NCI-H187 (cell line): ENCODE results near the gene TTYH1.
A peak's percentile ranks its signal among the peaks of the same experiment; 100 is the strongest.

Experiments
- DNase-seq, 2 experiments: peaks; one replicate each; lab custom pipeline; 2025; lab: John Stamatoyannopoulos, UW

TTYH1 gene

DNA sequence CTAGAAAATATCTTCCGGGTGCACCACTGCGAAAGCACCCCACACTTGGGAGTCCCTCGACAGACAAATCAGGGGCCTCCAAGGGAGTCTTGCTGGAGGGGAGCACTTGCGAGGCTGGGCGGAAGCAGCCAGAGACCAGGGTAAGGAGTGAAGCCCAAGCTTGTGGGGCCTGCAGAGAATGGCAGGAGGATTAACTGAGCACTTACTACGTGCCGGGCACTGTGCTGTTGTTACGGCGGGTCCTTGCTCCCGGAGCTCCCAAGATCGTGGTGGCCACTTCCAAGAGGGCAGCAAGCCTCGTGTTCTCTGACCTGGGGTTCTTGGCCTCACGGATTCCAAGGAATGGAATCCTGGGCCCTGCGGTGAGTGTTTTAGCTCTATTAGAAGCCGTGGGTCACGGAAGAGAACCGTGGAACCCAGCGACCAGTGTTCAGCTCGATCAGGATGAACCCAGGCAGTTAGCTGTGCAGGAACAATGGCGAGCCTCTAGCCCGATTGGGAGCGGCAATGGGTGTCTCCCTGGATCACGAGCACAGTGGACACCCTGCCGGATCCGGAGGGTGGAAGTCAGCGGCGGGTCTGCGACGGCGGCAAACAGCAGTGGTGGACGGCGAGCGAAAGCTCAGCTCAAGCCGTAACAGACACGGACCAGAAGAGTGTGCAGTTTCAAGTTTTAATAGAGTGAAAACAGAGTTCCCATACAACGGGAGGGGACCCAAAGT, 9.6 kb downstream of the TTYH1 start:
- DNase-seq: no peak

DNA sequence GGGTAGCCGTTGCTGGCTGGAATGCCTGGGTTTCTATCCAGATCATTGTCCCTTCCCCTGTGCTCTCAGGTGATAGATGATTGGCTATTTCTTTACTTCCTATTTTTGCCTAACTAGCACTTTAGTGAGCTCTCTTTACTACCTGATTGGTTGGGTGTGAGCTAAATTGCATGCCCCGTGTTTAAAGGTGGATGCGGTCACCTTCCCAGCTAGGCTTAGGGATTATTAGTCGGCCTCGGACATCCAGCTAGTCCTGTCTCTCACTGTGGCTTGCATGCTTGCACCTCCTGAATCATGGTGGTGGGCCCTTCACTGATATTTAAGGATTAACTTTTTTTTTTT, 10.1 kb downstream of the TTYH1 start:
- no peak for DNase-seq

DNA sequence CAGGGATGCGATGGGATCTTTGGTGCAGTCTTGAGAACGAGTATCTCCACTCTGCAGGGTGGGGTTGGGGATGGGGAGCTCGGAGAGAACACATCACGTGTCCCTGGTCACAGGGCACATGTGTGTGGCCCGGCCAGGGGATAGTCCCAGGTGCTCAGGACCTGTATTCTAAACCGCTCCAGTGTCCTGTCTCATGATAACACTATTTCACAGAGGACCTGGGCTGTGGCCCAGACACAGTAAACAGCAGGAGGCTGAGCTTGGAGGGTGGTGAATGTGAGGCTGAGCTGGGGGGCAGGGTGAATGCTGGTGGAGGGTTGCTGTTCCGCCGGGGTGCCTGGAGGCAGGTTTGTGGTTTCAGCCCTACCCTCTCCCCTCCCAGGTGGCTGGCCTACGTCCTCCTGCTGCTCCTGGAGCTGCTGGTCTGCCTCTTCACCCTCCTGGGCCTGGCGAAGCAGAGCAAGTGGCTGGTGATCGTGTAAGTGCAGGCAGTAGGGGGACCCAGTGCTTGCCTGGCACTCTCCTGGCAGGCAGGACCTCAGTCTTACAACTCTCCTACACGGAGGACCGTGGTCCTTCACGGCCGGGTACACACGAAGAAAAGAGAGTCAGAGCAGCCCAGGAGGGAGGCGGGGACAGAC, 11.1 kb downstream of the TTYH1 start:
- DNase-seq: no peak

DNA sequence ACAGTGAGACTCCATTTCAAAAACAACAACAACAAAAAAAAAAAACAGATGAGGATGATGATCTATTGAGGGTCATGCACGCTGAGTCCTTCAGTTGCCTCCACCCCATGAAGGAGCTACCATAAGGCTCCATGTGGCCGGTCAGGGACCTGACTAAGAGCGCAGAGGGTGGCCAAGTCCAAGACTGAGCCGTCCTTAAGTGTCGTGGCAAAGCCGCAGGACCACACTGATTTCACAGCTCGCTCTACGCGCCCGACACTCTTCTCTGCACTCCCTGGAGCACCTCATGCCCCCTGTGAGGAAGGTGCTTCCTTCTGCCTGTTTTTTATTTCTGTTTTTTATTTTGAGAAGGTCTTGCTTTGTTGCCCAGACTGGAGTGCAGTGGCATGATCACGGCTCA, 12.3 kb downstream of the TTYH1 start:
- DNase-seq: no peak

DNA sequence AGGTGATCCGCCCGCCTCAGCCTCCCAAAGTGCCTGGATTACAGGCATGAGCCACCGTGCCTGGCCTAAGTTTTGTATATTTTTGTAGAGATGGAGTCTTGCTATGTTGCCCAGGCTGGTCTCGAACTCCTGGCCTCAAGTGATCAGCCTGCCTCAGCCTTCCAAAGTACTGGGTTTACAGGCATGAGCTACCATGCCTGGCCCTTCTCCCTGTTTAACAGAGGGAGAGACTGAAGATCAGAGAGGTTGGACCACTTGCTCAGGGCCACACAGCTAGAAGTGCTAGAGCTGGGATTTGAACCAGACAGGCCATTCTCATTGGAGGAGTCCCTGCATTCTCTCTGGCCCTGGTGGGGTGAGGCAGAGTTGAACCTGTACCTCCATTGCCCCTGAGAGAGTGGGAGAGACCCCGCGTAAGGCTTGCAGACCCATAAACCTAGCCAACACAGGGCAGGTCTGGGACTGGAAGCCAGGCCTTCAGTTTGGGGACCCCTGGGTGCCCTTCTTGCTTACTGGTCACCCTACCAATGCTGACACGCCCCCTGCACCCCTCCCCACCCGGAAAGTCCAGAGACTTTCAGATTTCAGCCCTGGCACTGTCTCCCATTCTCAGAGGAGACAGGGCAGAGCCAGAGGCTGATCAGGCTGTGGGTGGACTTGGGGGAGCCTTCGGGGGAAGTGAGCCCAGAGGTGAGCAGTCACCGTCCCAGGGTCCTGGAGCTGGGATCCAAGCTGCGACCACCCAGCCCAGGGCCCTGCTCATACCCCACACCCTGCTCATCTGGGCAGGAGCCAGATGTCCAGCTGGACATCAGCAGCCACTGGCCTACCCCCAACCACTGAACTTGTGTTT, 13.3 kb downstream of the TTYH1 start:
- no peak for DNase-seq

DNA sequence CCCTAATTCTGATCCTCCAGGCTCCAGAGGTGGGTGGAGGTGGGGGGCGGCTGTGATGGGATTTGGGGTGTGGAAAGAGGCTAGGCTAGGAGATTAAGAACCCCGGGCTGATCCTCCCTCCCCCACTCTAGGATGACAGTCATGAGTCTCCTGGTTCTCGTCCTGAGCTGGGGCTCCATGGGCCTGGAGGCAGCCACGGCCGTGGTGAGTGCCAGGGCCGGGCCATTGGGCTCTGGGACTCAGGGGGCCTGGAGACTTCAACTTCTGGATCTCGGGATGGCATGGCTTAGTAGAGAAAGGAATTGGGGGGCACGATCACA, 13.9 kb downstream of the TTYH1 start:
- DNase-seq: no peak

DNA sequence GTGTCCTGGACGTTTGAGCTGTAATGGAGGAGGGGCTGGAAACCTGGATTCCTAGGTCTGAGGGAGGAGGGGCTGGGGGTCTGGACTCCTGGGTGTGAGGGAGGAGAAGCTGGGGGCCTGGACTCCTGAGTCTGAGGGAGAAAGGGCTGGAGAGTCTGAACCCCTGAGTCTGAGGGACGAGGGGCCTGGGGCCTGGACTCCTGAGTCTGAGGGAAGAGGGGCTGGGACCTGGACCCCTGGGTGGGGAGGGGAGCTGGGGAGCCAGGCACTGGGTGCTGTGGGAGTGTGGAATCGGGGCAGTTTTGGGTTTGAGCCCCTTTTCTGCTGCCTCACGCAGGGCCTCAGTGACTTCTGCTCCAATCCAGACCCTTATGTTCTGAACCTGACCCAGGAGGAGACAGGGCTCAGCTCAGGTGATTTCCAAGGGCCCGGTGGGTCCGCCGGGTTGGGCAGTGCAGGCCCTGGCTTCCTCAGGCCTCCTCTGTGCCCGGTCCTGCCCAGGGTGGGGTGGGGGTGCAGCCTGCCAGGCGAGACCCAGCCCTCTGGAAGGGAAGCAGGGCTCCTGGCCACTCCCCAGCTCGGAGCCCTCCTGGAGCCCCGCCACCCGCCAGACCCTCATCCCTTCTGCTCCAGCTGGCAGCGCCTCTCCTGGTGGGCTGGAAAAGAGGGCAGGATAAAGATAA, 14.4 kb downstream of the TTYH1 start:
- no peak for DNase-seq

DNA sequence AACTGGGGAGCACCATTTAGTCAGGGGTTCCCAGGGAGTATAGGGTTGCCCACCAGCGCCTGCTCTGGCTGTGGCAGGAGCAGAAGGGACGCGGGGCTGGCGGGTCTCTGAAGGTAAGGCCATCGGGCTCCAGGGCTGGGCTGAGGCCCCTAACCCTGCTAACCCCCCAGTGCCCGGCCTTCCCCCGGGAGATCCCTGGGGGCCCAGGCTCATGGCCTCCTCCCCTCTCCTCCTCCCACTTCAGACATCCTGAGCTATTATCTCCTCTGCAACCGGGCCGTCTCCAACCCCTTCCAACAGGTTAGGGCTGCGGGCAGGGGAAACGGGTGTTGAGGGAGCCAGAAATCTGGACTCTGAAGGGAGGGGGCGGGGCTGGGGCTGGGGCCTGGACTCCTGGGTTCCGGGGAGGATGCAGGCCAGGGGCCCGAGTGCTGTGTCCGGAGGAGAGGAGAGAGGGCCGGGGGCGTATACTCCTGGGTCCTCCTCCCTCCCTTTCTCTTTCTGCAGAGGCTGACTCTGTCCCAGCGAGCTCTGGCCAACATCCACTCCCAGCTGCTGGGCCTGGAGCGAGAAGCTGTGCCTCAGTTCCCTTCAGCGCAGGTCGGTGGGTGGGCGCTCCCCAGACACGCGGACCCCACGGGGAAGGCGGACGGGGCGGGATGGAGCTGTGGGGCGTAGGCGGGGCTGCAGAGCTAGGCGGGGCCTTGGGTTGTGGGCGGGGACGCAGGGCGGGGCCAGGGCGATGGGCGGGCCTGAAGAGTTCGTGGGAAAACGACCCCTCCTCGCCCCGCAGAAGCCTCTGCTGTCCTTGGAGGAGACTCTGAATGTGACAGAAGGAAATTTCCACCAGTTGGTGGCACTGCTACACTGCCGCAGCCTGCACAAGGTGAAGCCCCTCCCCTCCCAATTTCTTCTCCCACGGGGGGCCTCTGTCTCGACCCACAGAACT, 15.3 kb downstream of the TTYH1 start:
- DNase-seq: peak in 1 of 2 experiments; percentile 2

DNA sequence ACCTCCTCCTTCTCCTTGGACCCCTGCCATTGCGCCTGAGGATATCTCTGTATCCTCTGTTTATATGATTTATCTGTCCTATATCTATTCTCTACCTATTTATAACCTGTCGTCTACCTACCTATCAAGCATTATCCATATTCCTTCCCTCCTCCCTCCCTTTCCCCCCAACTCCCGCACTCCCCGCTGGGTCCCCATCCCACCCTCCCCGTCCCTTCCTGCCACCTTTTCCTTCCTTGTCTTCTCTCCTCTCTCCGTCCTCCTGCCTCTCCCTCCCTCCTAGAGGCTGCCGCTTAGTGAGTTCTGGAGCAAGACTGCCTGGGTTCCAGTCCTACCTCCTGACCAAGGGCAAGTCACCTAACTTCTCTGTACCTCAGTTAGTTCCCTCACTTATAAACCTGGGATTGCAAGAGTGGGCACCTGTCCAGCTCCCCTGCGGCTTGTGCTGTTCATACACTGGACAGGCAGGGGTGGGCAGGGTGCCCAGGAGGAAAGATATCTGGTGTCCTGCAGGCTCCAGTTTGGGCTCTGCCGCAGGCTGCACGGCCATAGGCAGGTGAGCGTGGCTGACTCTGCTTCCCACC, 16.1 kb downstream of the TTYH1 start:
- DNase-seq: no peak

DNA sequence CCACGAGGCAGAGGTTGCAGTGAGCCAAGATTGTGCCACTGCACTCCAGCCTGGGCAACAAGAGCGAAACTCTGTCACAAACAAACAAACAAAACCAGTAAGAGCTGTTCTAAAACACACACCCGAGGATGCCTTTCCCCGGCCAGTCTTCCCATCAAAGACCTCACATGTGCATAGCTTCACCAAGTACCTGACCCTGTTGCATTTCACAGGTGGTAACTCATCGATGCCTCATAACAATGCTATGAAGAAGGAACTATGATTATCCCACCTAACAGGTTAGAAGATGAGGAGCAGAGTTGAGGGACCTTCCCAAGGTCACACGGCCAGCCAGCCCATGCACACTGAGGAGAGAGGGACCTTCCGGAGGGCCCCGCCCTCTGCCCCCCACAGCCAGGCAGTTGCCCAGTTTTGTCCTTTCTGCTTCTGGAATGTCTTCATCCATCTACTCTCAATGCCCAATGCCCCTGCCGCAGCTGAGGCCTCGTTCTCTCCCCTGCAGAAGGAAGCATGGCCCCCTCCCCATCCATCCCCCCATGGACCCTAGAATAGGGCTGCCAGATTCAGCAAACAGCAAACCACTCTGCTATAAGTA, 17.0 kb downstream of the TTYH1 start:
- DNase-seq: no peak

DNA sequence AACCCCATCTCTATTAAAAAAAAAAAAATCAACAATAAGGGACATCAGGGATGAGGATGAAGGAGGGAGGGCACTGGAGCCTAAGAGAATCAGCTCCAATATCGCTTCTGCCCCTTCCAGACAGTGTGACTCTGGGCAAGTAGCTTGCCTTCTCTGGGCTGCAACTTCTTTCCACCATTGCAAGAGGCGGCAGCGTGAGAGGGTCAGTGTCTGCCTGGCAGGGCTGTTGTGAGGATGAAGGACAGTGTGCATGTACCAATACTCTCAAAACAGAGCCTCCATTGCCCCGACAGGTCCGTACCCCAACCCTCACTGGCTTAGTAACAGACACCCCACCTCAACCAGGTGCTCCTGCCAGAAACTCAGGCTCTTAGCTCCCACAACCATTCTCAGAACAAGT, 18.4 kb downstream of the TTYH1 start:
- no peak for DNase-seq

DNA sequence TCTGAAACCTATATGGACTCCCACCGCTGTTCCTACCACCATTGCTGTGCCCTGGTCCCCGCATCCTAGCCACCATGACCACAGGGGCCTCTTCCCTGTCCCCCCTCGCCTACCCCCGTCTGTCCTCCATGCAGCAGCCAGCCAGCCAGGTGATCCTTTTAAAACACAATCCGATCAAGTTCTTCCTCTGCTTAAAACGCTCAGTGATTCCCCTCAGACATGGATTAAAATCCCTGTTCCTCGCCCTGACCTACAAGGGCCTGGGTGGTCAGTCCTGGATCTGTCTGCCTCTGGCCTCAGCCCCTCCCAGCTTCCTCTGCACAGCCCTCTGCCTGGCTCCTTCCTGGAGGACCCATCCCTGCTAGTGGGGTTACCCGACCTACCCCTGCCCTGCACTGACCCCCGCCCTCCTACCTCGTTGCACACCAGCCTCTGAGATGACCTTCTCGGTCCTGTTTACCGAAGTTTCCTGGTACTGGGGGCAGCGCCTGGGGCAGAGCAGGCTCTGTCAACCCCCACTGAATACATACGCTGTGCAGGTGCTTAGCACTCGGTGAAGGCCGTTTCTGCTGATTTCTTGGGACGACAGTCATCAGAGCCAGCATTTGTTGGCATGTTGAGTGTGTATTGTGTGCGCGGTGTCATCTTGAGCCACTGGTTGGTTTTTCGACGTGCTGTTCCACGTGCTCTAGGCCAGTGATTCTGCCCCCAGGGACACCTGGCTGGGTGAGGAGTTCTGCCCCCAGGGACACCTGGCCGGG, 19.0 kb downstream of the TTYH1 start:
- no peak for DNase-seq

DNA sequence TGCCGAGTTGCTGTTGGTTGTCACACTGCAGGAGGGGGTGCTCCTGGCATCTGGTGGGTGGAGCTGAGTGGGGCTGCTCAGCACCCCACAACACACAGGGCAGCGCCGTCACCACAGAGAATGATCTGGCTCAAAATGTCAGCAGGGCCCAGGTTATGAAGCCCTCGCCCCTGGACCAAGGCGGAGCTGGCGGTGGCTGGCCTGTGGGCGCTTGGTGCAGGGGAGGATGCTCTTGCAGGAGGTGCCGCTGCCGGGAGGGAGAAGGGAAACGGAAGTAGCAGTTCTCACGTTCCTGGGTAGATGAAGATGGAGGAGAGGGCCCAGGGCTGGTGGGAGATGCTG, 19.6 kb downstream of the TTYH1 start:
- no peak for DNase-seq

DNA sequence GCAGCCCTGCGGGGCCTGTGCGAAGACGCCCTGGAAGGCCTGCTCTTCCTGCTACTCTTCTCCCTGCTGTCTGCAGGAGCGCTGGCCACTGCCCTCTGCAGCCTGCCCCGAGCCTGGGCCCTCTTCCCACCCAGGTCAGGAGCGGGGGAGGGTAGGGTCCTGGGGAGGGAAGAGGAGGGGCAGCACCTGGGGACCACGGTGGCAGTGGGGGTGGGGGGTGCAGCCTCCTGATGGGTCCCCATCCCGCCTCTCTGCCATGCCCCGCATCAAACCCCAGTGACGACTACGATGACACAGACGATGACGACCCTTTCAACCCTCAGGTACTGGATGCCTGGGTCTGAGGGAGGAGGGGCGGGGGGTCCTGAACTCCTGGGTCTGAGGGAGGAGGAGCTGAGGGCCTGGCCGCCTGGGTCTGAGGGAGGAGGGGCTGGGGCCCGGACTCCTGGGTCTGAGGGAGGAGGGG, 20.3 kb downstream of the TTYH1 start:
- DNase-seq: no peak

DNA sequence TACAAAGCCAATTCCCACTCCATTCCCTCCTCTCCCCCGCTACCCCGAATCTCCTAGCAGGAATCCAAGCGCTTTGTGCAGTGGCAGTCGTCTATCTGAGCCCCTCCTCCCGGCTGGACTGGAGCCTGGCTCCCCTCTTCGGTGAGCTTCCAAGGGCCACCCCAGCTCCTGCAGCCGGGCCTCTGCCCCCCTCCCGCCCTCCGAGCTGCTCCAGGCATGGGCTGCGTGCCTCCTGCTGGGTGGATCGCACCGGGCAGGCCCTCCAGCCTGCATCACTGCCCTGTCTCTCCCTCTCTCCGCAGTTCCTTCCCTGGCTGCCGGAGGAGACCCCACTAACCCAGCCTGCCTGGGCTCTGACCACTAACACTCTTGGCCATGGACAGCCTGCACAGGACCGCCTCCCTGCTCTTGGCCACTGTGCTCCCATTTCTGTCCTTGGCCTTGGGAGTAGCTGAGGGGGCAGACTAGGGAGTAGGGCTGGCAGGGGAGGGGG, 20.8 kb downstream of the TTYH1 start:
- no peak for DNase-seq

DNA sequence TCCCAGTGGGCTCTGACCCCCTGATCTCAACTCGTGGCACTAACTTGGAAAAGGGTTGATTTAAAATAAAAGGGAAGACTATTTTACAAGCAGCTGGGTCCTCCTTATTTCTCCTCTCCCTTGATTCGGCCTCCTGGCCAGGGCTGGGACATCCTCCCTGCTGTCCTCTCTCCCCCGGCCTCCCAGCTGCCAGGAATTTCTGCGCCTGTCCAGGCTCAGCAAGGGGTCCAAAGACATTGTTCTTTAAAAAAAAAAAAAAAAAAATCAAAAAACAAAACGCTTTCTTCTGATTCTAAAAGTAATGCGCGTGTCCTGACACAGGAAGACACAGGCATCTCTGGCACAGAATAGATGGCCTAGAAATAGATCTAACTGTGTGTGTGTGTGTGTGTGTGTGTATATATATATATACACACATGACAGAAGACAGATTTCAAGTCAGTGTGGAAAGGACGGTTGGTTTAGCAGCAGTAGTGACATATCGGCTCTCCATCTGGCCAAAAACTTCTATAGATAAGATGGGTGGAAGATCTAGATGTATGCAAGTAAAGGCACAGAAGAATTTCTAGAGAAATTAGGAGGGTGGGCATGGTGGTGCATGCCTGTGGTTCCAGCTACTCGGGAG, 21.5 kb downstream of the TTYH1 start:
- no peak for DNase-seq

DNA sequence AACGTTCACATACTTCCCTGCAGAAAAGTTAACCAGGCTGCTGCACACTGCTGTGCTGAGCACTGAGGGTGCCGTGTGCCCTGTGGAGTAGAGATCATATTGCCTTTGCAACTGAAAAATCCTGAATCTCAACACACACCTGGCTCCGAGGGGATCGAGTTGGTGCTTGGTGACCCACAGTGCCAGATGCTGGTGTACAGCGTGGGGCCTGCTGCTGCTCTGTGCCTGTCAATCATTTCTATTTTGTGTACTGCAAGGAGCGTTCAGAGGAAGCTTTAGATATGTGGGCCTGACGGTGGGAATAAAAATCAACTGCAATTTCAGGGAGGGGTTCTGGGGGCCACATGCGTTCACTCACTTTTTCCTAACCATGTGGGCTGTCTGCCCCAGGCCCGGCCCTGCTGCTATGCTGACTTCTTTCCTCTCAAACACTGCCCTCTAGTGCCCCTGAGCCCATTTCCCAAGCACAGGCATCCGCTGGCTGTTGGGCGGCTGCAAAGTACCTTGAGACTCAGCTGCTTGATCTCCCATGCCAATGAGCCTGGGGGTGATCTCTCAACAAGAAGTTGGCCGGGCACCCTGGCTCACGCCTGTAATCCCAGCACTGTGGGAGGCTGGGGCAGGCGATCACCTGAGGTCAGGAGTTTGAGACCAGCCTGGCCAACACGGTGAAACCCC, 24.0 kb downstream of the TTYH1 start:
- DNase-seq: no peak

DNA sequence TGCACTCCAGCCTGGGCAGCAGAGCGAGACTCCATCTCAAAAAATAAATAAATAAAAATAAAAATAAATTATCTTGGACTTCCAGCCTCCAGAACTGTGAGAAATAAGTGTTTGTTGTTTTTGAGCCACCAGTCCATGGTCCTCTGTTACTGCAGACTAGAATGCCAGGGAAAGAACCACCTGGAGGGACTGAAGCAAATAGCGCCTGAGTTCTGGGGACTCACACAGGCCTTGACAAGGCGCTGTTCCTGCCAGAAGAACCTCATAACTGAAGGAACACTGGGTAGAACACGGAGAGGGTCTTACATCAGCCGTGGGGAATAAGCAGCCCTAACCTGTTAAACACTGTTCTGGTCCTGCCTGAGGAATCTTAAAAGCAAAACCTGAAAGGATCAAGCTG, 25.4 kb downstream of the TTYH1 start:
- DNase-seq: no peak

DNA sequence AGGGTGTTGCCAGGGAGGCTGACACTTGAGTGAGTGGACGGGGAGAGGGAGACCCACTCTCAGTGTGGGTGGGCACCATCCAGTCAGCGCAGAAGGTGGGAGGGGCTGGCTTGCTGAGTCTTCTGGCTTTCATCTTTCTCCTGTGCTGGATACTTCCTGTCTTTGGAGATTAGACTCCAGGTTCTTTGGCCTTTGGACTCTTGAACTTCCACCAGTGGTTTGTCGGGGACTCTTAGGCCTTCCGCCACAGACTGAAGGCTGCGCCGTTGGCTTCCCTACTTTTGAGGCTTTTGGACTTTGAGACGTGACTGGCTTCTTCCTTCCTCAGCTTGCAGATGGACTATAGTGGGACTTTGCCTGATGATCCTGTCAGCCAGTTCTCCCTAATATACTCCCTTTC, 29.5 kb downstream of the TTYH1 start:
- no peak for DNase-seq
